ENCODE results near the gene DIRAS1. TPM values are rescaled to one million over a fixed set of nuclear protein-coding genes. Genes with fewer than 3 reads are reported as not detected.

Gene DIRAS1
- total RNA-seq, 1 experiment from 2014 or later = 0.17 TPM

- no TSS peak for BruUV-seq (replicated peaks)
- DNase-seq = no peak
- no peak overlapping the region for H3K4me3 Mint-ChIP-seq (ENCODE audit: low read depth, unreplicated experiment)
- no peaks in the 10 kb centered on the region for H3K4me1 Mint-ChIP-seq (ENCODE audit: low read depth, unreplicated experiment)
- H3K27me3 Mint-ChIP-seq (ENCODE audit: unreplicated experiment) = peaks cover 42% of the 10 kb centered on the region
- CTCF ChIA-PET = interaction anchor here (0.6 kb wide), 1 partner anchor 290 kb away, joined by 5 read pairs; the partner anchor contains the start of gene TIMM13
- H3K36me3 Mint-ChIP-seq (ENCODE audit: insufficient read depth, unreplicated experiment) = no peaks in the 10 kb centered on the region
- no peak overlapping the region for H3K27ac Mint-ChIP-seq (ENCODE audit: unreplicated experiment)
- intact Hi-C loops (cut with micrococcal nuclease; ENCODE audit: unreplicated experiment) = no loop called here
- no peak for TF ChIP-seq CTCF (IDR thresholded peaks at IDR 0.05; ENCODE audit: unreplicated experiment)
- H3K9me3 Mint-ChIP-seq (ENCODE audit: low read depth, unreplicated experiment) = peaks cover 5% of the 10 kb centered on the region
Measured at GRCh38 chr19:2716722-2717637, 4.2 kb downstream of the DIRAS1 start.

GRCh38 chr19:2716275-2716650, 4.9 kb downstream of the DIRAS1 start:
- CTCF ChIA-PET = no interaction called here
- Mint-ChIP-seq H3K9me3 (ENCODE audit: low read depth, unreplicated experiment) (peaks cover 5% of the 10 kb centered on the region), H3K36me3 (ENCODE audit: insufficient read depth, unreplicated experiment) (no peaks in the 10 kb centered on the region), H3K27me3 (ENCODE audit: unreplicated experiment) (peaks cover 49% of the 10 kb centered on the region), H3K27ac (ENCODE audit: unreplicated experiment) (no peak overlapping the region), H3K4me1 (ENCODE audit: low read depth, unreplicated experiment) (no peaks in the 10 kb centered on the region), H3K4me3 (ENCODE audit: low read depth, unreplicated experiment) (no peak overlapping the region)
- no peak for DNase-seq
- BruUV-seq (replicated peaks) = no TSS peak
- intact Hi-C loops (cut with micrococcal nuclease; ENCODE audit: unreplicated experiment) = no loop called here
- no peak for TF ChIP-seq CTCF (IDR thresholded peaks at IDR 0.05; ENCODE audit: unreplicated experiment)

GRCh38 chr19:2715470-2716274, 5.5 kb downstream of the DIRAS1 start:
- H3K27me3 Mint-ChIP-seq (ENCODE audit: unreplicated experiment) = peaks cover 53% of the 10 kb centered on the region
- DNase-seq = no peak

More at GRCh38 chr19:2715470-2716274, 5.5 kb downstream of the DIRAS1 start:
- BruUV-seq (replicated peaks) = no TSS peak
- CTCF ChIA-PET = no interaction called here
- no peak for TF ChIP-seq CTCF (IDR thresholded peaks at IDR 0.05; ENCODE audit: unreplicated experiment)
- Mint-ChIP-seq H3K36me3 (ENCODE audit: insufficient read depth, unreplicated experiment) (no peaks in the 10 kb centered on the region), H3K4me1 (ENCODE audit: low read depth, unreplicated experiment) (no peaks in the 10 kb centered on the region), H3K27ac (ENCODE audit: unreplicated experiment) (no peak overlapping the region), H3K4me3 (ENCODE audit: low read depth, unreplicated experiment) (no peak overlapping the region), H3K9me3 (ENCODE audit: low read depth, unreplicated experiment) (peaks cover 5% of the 10 kb centered on the region)
- intact Hi-C loops (cut with micrococcal nuclease; ENCODE audit: unreplicated experiment) = no loop called here

All from Calu3 (cell line).